Measurements from ENCODE around the gene SLC35E1.

Gene SLC35E1

DNA sequence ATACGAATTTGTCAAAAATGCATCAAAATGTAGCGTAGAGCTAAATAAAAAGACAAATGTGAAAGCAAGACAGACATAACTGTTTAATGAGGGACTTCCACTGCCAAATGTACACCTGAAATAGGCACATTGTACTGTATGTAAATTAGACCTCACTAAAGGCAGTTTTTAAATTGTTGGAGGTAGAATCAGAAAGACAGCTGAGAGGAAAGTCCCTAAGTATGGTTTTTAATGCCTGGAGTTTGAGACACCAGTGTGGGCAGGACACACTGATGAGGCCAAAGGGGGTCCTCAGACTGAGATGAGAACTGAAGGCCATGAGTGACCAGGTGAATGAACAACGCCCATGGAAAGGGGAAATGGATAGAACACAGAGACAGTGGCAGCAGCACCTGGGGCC lies 32.9 kb upstream of the SLC35E1 start:
- DNase-seq (no peak), ATAC-seq (no peak)
- no peak overlapping the region for H3K4me3 Mint-ChIP-seq
- H3K27me3 Mint-ChIP-seq, result no peaks in the 10 kb centered on the region
- H3K27ac Mint-ChIP-seq, result peak overlapping the region in 1 of 2 donors; percentile 72
- peaks cover 49% of the 10 kb centered on the region for H3K4me1 Mint-ChIP-seq
- no peaks in the 10 kb centered on the region for H3K9me3 Mint-ChIP-seq

DNA sequence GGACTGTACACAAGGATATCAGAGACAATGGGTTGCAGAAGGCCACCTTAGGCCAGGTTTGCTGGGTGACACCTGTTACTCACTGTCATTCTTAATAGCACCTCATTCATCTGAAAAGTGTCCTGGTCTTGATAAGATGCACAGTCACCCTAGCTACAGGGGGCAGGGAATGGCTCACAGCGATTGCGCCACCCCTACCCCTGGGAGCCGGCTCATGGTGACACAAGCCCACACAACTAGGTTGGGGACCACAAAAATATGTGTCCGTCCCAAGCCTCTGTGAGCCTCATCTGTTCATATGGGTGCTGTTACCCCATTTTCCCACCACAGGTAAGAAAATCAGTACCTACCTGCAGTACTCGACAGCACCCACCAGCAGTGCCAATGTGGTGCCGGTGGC lies 32.4 kb upstream of the SLC35E1 start:
- Mint-ChIP-seq H3K27ac (no peak overlapping the region), H3K4me3 (no peak overlapping the region), H3K27me3 (no peaks in the 10 kb centered on the region), H3K9me3 (no peaks in the 10 kb centered on the region), H3K4me1 (peaks cover 51% of the 10 kb centered on the region)
- ATAC-seq, result no peak
- no peak for DNase-seq

DNA sequence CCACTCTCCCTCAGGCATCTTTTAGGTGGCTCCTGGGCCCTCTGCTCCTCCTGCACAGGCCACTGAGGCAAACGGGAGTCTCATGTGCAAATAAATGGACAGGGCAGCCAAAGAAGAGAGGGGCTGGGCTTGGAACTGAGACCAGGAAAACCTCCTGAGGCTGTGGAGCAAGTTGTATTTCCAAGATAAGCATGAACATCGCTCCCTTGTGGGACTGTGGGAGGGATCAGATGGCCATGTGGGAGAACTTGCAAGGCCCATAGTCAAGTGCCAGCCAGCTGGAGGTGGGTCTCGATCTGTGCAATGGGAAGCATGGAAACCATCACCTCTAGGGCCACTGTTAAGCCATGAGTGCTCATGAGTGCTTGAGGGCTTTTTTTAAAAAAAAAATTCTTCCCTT lies 30.9 kb upstream of the SLC35E1 start:
- Mint-ChIP-seq H3K9me3 (no peaks in the 10 kb centered on the region), H3K4me1 (peaks cover 47% of the 10 kb centered on the region), H3K27ac (no peak overlapping the region), H3K27me3 (no peaks in the 10 kb centered on the region), H3K4me3 (no peak overlapping the region)
- ATAC-seq (no peak), DNase-seq (no peak)

DNA sequence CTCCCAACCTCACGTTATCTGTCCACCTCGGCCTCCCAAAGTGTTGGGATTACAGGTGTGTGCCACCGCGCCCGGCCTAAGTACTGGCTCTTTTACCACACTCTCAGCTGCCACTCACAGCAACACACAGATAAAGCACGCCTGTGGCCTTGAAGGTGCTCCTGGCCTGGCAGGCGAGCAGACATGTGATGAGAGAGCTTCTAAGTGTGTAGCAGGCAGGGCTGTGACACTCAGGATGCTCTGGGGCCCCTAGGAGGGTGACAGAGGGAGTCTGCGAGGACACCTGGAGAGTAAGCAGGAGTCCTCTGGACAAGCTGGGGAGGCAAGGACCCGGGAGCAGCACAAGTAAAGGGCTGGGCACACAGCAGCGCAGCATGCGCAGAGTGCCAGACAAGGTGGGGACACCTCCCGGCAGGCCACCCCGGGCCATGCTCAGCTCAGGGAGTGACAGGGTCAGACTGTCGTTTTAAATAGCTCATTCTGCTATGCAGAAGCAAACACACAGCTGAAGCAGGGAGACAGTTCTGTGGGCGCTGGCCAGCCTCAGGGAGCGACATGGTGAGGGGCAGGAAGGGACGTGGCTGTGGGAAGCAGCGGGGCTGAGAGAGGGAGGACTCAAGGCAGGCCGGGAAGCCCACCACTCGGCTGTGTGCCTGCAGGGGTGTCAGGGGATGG lies 29.3 kb upstream of the SLC35E1 start:
- ATAC-seq (no peak), DNase-seq (no peak)
- Mint-ChIP-seq H3K4me1 (peaks cover 57% of the 10 kb centered on the region), H3K4me3 (no peak overlapping the region), H3K27ac (no peak overlapping the region), H3K27me3 (no peaks in the 10 kb centered on the region), H3K9me3 (no peaks in the 10 kb centered on the region)

DNA sequence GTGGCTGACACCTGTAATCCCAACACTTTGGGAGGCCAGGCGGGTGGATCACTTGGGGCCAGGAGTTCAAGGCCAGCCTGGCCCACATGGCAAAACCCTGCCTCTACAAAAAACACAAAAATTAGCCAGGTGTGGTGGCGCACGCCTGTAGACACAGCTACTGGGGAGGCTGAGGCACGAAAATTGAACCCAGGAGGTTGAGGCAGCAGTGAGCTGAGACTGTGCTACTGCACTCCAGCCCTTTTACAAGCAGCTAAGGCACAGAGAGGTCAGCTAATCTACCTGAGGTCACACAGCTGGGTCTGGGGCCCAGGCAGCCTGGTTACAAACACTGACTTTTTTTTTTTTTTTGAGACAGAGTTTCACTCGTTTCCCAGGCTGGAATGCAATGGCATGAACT lies 28.6 kb upstream of the SLC35E1 start:
- Mint-ChIP-seq H3K4me3 (no peak overlapping the region), H3K27ac (no peak overlapping the region), H3K4me1 (peaks cover 61% of the 10 kb centered on the region)

DNA sequence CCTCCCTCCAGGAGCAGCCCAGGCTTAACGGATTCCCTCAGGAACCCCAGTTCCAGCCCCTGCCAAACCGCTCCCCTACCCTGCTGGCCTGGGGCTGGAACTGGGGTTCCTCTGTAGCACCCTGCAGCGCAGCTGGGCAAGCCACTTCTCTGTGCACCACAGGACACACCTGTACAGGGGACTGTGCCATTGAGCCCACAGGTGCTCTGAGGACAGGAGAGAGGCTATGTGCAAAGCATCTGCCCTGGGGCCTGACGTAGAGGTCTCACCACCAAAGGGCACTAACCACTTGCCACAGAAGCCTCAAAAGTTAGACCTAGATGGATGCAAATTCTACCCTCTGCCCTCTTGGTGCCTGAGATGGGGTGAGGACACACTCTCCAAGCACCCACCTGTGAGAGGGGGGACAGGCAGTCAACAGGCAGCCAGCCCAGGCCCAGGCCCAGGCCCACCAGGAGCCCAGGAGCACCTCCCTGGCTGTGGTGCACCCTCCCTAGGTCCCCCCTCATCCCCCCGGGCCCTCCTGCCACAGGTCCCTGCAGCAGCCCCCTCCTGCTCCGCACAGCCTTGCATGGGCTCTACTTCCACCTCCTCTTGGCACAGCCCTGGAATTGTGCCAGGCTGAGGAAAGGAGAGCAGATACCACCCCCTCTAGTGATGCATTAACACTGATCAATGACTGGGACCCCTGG lies 27.6 kb upstream of the SLC35E1 start:
- Mint-ChIP-seq H3K27ac (peak overlapping the region in 1 of 2 donors; percentile 74), H3K4me3 (no peak overlapping the region), H3K27me3 (no peaks in the 10 kb centered on the region), H3K4me1 (peaks cover 63% of the 10 kb centered on the region), H3K9me3 (no peaks in the 10 kb centered on the region)
- DNase-seq (no peak), ATAC-seq (no peak)

More for the DNA sequence above, 28.6 kb upstream of the SLC35E1 start:
- H3K9me3 Mint-ChIP-seq, result no peaks in the 10 kb centered on the region
- no peaks in the 10 kb centered on the region for H3K27me3 Mint-ChIP-seq
- ATAC-seq (no peak), DNase-seq (no peak)

DNA sequence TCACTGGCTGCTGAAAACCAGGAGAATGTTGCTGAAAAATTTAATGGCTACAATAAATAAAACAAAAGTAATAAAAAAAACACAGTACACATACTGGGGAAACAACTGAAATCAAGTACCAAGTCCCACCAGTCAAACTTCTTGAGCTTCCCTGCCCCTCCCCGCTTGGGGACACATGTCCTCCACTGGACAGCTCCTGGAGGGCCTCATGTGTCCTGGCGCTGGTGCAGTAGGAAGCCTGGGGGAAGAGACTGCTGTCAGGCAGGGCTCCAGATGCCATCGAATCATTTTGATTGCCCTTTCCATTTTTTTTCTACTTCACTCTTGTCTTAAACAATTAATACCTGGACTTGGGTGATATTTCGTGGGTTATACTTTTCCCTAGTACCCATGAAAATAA lies 26.6 kb upstream of the SLC35E1 start:
- peaks cover 66% of the 10 kb centered on the region for H3K4me1 Mint-ChIP-seq
- H3K9me3 Mint-ChIP-seq, result no peaks in the 10 kb centered on the region
- DNase-seq (no peak), ATAC-seq (no peak)
- no peaks in the 10 kb centered on the region for H3K27me3 Mint-ChIP-seq
- H3K27ac Mint-ChIP-seq, result no peak overlapping the region
- H3K4me3 Mint-ChIP-seq, result no peak overlapping the region

DNA sequence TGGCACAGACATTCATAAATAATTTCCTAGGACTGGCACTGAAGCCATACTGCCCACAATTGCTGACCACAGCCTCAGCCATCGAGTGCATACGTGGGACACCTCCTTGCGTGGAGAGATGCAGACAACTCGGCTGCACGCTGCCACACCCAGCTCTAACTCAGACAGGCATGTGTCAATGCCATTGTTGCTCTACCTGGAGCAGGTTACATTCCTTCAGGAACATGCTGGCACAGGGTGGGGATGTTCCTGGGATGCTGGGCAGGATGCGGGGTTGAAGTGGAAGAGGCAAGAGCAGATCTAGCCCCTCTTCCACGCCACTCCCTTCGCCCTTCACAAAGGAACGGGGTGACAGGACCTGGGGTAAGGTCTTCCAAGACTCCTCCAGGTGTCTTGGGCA lies 24.2 kb upstream of the SLC35E1 start:
- H3K4me3 Mint-ChIP-seq, result no peak overlapping the region
- no peak overlapping the region for H3K27ac Mint-ChIP-seq
- DNase-seq (no peak), ATAC-seq (no peak)
- H3K4me1 Mint-ChIP-seq, result peaks cover 81% of the 10 kb centered on the region
- no peaks in the 10 kb centered on the region for H3K9me3 Mint-ChIP-seq
- H3K27me3 Mint-ChIP-seq, result no peaks in the 10 kb centered on the region

DNA sequence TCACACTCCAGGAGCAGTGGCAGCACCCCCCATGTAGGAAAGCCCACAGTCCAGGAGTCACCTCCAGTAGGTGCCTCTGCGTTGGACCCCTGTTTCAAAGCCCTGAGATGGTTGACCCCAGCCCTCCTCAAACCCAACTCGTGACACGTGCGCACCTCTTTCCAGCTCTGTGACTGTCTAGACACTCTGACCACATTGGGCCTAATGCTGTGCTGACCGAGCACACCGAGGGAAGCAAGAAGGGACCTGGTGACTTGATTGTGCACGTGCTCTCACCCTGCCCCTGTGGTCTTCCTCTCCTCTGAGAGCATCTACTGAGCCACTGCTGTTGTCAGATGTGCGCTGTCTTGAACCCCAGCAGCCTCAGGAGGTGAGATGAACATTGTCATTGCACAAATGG lies 22.9 kb upstream of the SLC35E1 start:
- peak overlapping the region in 1 of 2 donors; percentile 43 for H3K27ac Mint-ChIP-seq
- H3K9me3 Mint-ChIP-seq, result no peaks in the 10 kb centered on the region
- H3K27me3 Mint-ChIP-seq, result no peaks in the 10 kb centered on the region
- DNase-seq (no peak), ATAC-seq (peak; percentile 31)
- H3K4me3 Mint-ChIP-seq, result peak overlapping the region; percentile 67 to 74
- peaks cover 82% of the 10 kb centered on the region for H3K4me1 Mint-ChIP-seq

DNA sequence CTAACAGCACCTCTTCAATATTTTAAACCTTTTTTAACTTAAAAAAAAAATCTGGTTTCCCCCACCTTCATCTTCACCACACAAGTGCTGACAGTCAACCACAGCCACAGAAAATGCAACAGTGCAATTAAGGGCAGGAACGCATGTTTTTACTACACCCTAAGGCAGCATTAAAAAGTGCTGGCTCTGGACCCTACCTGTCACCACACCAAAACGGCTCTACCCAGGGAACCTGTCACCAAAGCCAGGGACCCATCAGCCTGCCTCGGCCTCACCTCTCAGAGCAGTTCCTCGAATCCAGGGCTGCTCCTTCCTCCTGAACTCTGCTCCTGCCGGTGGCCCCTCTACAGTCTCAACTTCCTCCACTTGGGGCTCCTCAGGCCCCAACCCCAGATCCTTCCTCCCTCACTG lies 22.5 kb upstream of the SLC35E1 start:
- Mint-ChIP-seq H3K4me1 (peaks cover 85% of the 10 kb centered on the region), H3K27me3 (no peaks in the 10 kb centered on the region)

DNA sequence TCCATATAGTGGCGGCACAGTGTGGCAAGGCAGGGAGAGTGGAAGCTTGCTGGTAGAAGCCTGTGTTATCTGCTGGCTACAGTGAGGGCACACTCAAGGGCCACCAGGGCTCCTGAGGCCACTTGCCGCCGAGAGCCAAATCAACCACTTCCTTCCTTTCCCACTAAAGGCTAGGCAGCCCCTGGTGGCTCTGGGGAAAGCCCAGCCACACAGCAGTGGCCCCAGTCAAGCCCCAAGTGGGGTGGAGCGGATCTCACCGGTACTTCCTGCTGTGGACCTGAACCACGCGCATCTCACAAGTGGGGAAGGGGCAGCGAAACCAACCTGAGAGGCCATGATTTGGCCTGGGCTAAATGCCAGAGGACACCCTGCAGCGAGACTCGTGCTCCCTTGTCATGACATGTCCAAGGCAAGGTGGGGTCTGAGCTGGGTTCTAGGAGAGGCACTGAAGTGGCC lies 21.9 kb upstream of the SLC35E1 start:
- no peaks in the 10 kb centered on the region for H3K27me3 Mint-ChIP-seq
- ATAC-seq, result peak; percentile 86
- H3K27ac Mint-ChIP-seq, result peak overlapping the region in 1 of 2 donors; percentile 49
- H3K4me3 Mint-ChIP-seq, result peak overlapping the region; percentile 67 to 74
- H3K9me3 Mint-ChIP-seq, result no peaks in the 10 kb centered on the region
- DNase-seq, result peak; percentile 58 to 72
- peaks cover 90% of the 10 kb centered on the region for H3K4me1 Mint-ChIP-seq

More for the DNA sequence above, 22.5 kb upstream of the SLC35E1 start:
- DNase-seq (peak; percentile 39 to 62), ATAC-seq (peak; percentile 89)
- Mint-ChIP-seq H3K27ac (no peak overlapping the region), H3K4me3 (peak overlapping the region; percentile 67 to 74), H3K9me3 (no peaks in the 10 kb centered on the region)

DNA sequence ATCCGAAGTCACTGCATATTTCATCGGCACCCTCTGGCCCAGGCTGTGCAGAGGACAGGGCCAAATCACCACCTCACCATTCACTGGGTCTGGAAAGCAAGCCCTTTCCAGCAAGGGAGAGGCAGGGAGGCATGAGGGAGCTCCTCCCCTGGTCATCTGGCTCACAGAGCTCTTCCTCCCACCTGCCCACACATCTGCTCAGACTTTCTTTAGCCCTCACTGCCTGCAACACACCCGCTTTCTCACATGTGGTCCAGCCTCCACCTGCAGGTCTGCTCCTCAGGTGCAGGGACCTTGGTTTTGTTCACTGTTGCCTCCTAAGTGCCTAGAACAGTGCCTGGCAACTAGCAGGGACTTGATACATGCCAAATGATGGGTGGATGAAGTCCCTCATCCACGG lies 21.0 kb upstream of the SLC35E1 start:
- H3K4me3 Mint-ChIP-seq, result peak overlapping the region in 1 of 2 donors; percentile 74
- peak overlapping the region in 1 of 2 donors; percentile 88 for H3K27ac Mint-ChIP-seq

DNA sequence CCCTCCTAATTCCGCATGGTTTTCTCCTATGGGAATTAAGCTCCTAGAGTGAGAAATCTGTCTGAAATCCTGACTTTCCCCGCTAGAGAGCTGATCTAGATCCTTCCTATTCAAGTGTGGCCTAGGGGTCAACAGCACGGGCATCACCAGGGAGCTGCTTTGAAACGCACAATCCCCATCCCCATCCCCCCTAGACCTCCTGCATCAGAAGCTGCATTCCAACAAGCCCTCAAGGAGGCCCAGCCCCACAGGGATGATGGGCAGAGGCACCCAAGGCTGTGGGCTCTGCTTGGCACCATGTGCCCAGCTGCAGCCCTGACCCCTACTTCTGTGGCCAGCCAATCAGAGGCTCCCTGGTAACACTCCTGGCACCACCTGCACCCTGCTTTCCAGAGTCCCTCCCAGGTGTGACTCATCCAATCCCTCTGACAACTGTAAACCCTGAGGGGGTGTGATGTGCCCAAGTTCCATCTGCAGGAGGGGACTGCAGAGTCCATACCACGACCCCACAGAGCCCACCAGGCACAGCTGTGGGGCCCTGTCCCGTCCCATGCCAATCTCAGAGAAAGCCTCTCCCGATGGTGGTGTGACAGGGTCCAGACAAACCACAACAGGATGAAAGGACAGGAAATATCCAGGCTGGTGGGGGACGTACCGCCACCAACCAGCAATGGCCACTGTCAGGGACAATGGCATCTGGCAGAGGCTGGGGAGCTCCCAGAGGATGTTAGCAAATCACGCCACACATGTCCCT lies 19.8 kb upstream of the SLC35E1 start:
- peaks cover 97% of the 10 kb centered on the region for H3K4me1 Mint-ChIP-seq
- no peak overlapping the region for H3K4me3 Mint-ChIP-seq
- DNase-seq (no peak), ATAC-seq (no peak)
- no peak overlapping the region for H3K27ac Mint-ChIP-seq
- H3K27me3 Mint-ChIP-seq, result no peaks in the 10 kb centered on the region
- no peaks in the 10 kb centered on the region for H3K9me3 Mint-ChIP-seq

More for the DNA sequence above, 21.0 kb upstream of the SLC35E1 start:
- DNase-seq (no peak), ATAC-seq (no peak)
- Mint-ChIP-seq H3K27me3 (no peaks in the 10 kb centered on the region), H3K9me3 (no peaks in the 10 kb centered on the region), H3K4me1 (peaks cover 95% of the 10 kb centered on the region)

DNA sequence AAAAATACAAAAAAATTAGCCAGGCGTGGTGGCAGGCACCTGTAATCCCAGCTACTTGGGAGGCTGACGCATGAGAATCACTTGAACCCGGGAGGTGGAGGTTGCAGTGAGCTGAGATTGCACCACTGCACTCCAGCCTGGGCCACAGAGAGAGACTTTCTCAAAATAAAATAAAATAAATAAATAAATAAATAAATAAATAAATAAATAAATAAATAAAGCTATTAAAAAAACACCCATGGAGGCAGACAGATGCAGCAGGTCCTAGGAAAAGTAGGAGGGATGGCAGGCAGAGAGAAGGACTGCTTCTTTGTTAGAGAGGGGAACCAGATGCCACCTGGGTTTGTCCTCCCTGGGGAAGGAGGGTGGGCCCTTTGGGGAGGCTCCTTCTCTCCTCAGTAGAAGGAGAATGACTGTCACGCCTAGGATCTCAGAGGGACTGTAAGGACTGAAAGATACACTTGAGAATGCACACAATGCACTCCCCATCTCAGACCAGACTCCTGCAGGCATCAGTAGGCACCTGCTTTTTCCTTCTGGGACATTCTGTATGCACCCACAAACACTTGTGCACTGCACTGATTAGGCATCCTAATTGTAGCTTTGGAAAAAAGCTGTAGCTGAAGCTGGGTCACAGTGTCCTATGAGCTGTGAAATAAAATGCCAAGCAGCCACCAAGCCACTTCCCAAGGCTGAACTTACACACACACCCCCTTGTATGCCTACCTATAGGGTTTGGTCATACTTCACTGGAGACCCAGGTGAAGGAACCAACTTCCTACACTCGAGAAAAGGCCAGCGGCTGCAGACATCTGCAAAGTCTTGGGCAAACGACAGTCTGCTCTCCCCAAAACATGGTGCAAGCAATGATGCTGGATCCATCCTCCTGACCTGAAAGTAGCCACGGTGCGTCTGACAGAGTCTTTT lies 18.9 kb upstream of the SLC35E1 start:
- H3K4me1 Mint-ChIP-seq, result peaks cover 97% of the 10 kb centered on the region
- H3K27me3 Mint-ChIP-seq, result no peaks in the 10 kb centered on the region
- DNase-seq (no peak), ATAC-seq (no peak)
- H3K9me3 Mint-ChIP-seq, result no peaks in the 10 kb centered on the region
- no peak overlapping the region for H3K4me3 Mint-ChIP-seq
- H3K27ac Mint-ChIP-seq, result no peak overlapping the region

DNA sequence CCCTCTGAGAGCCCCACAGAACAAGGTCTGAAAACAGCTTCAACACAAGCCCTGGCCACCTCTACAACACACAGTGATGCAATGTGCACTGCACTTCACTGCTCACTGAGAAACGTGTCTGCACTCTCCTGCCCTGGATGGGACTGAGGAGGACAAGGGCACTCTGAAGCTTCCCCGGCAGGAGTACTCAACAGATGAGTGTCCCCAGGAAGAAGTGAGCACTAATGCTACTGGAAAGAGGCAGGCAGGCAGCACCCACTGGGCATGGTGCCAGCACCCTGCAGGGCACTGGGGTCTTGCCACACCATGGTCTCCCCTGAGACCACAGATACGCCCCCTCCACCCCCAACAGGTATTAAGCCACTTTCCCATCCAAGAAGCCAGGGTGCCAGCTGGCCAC lies 17.7 kb upstream of the SLC35E1 start:
- ATAC-seq (no peak), DNase-seq (no peak)
- Mint-ChIP-seq H3K27ac (peak overlapping the region in 1 of 2 donors; percentile 59), H3K27me3 (no peaks in the 10 kb centered on the region), H3K4me3 (no peak overlapping the region), H3K9me3 (no peaks in the 10 kb centered on the region), H3K4me1 (peaks cover 97% of the 10 kb centered on the region)
